Inflammatory macrophage treated with lipopolysaccharide for 4 hours (primary cell): ENCODE results near the gene ATRNL1.

ENCODE experiments used
- DNase-seq: peaks from one replicate; pipeline ENCODE4 v3.0.0-alpha.2; 2020

The ATRNL1 gene

GRCh38 chr10:115957786-115958442 lies 864.7 kb downstream of the ATRNL1 start:
- DNase-seq: no peak

GRCh38 chr10:115963848-115964247 lies 870.7 kb downstream of the ATRNL1 start:
- DNase-seq: no peak

- DNase-seq: no peak
Measured at GRCh38 chr10:115964827-115965226, 871.7 kb downstream of the ATRNL1 start.

GRCh38 chr10:115965376-115965775 lies 872.2 kb downstream of the ATRNL1 start:
- DNase-seq: no peak

- no peak for DNase-seq
Measured at GRCh38 chr10:115968236-115968635, 875.1 kb downstream of the ATRNL1 start.

GRCh38 chr10:115969591-115969990 lies 876.4 kb downstream of the ATRNL1 start:
- DNase-seq: no peak

GRCh38 chr10:115971921-115972320 lies 878.8 kb downstream of the ATRNL1 start:
- DNase-seq: no peak

GRCh38 chr10:115972426-115972825 lies 879.3 kb downstream of the ATRNL1 start:
- no peak for DNase-seq

- DNase-seq: no peak
Measured at GRCh38 chr10:115974351-115974750, 881.2 kb downstream of the ATRNL1 start.

GRCh38 chr10:115974816-115975430 lies 881.8 kb downstream of the ATRNL1 start:
- no peak for DNase-seq

- no peak for DNase-seq
Measured at GRCh38 chr10:115975506-115975905, 882.3 kb downstream of the ATRNL1 start.

GRCh38 chr10:115976342-115976741 lies 883.2 kb downstream of the ATRNL1 start:
- DNase-seq: no peak

- no peak for DNase-seq
Measured at GRCh38 chr10:115977855-115978254, 884.7 kb downstream of the ATRNL1 start.

GRCh38 chr10:115979576-115979975 lies 886.4 kb downstream of the ATRNL1 start:
- no peak for DNase-seq

GRCh38 chr10:115980470-115980869 lies 887.3 kb downstream of the ATRNL1 start:
- DNase-seq: no peak

- no peak for DNase-seq
Measured at GRCh38 chr10:115981081-115981480, 887.9 kb downstream of the ATRNL1 start.

- DNase-seq: no peak
Measured at GRCh38 chr10:115982076-115982475, 888.9 kb downstream of the ATRNL1 start.

- DNase-seq: no peak
Measured at GRCh38 chr10:115982526-115982925, 889.4 kb downstream of the ATRNL1 start.

GRCh38 chr10:115985786-115986185 lies 892.6 kb downstream of the ATRNL1 start:
- no peak for DNase-seq

- no peak for DNase-seq
Measured at GRCh38 chr10:115988380-115988779, 895.2 kb downstream of the ATRNL1 start.

- no peak for DNase-seq
Measured at GRCh38 chr10:115989621-115990020, 896.5 kb downstream of the ATRNL1 start.

GRCh38 chr10:115992236-115992986 lies 899.2 kb downstream of the ATRNL1 start:
- no peak for DNase-seq

GRCh38 chr10:115996031-115996430 lies 902.9 kb downstream of the ATRNL1 start:
- DNase-seq: no peak

GRCh38 chr10:115998301-115998700 lies 905.1 kb downstream of the ATRNL1 start:
- DNase-seq: no peak
